Measurements from ENCODE around the gene PRRT1B.

GRCh38 chr9:131503626-131504465 is 41.5 kb upstream of the PRRT1B start:
- TF ChIP-seq CTCF (IDR thresholded peaks at IDR 0.05; ENCODE audit: low read length) (peak; percentile 36), EZH2 (IDR thresholded peaks at IDR 0.05; ENCODE audit: borderline replicate concordance, low read length) (no peak)

All from OCI-LY1 (cell line).